ENCODE results near the gene APBA3. TPM values are rescaled to one million over a fixed set of nuclear protein-coding genes. Genes with fewer than 3 reads are reported as not detected.
A peak's percentile ranks its signal among the peaks of the same experiment; 100 is the strongest.

The APBA3 gene, protein sequence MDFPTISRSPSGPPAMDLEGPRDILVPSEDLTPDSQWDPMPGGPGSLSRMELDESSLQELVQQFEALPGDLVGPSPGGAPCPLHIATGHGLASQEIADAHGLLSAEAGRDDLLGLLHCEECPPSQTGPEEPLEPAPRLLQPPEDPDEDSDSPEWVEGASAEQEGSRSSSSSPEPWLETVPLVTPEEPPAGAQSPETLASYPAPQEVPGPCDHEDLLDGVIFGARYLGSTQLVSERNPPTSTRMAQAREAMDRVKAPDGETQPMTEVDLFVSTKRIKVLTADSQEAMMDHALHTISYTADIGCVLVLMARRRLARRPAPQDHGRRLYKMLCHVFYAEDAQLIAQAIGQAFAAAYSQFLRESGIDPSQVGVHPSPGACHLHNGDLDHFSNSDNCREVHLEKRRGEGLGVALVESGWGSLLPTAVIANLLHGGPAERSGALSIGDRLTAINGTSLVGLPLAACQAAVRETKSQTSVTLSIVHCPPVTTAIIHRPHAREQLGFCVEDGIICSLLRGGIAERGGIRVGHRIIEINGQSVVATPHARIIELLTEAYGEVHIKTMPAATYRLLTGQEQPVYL
- total RNA-seq = 10 to 100 TPM in 6 of 10 donors, 1 to 10 TPM in 4; 7.4 to 16.6 (median 10.7) TPM
- polyA plus RNA-seq = 10 to 100 TPM; 20.0 to 22.6 TPM
- long read RNA-seq, donor 1, partial matches to known transcripts = 12 of 20 reads
- long read RNA-seq, donor 1, other reads (novel, unspliced or antisense) = 1 of 20 reads
- long read RNA-seq, donor 2, transcript APBA3-201 (11 exons, 2,075 nt) = major isoform, 6 of 22 reads
- long read RNA-seq, donor 2, partial matches to known transcripts = 12 of 22 reads
- long read RNA-seq, donor 2, other reads (novel, unspliced or antisense) = 3 of 22 reads
- long read RNA-seq, donor 3, transcript APBA3-201 (11 exons, 2,075 nt) = major isoform, 34 of 49 reads
- long read RNA-seq, donor 3, partial matches to known transcripts = 8 of 49 reads
- long read RNA-seq, donor 3, other reads (novel, unspliced or antisense) = 4 of 49 reads

DNA sequence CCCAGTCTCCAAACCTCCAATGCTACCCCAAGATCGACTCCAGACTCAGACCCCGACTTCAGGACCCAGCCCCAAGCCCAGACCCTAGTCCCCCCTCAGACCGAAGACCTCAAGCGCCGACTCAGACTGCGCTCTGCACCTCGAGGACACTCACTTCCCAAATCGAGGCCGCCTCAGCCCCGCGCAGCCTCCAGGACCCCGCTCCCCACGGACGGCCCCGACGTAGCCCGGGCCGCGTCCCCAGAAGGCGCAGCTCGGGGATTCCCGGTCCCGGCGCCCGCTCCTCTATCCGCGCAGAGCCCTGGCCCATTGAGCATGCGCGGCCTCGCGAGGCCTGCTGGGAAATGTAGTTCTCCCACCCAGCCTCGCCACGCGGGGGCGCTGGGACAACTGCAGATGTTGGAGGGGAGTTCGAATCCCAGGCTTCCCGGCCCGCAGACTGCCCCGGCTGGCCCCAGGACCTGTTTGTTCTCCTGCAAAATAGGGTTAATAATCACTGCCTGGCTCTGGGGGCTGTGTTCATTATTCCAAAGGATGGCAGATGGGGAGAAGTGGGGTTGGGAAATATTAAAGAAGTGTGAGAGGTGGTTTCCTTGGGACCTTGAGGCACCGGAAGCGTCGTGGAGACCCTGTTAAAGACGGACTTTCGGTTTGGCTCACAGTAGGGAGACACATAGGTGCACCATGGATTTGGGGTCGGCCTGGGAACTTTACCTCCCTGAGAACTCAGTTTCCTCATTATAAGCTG lies at the start of gene APBA3:
Gene APBA3, minus strand, starts transcription at position 311 of the 748 bp plus-strand sequence. CDS start 1,428 bp downstream, outside the sequence.
- Histone ChIP-seq H3K9me3 (no peaks in the 10 kb centered on the region), H3K4me3 (peak within 1 kb of the TSS; percentile 68 to 99 (median 91)), H3K4me1 (peaks cover 3 to 48% (median 35%) of the 10 kb centered on the region in 9 donors), H3K27ac (peak within 1 kb of the TSS; percentile 95 to 100 (median 97)), H3K36me3 (peaks cover 0 to 52% (median 32%) of the 10 kb centered on the region in 9 donors), H3K27me3 (no peaks in the 10 kb centered on the region)
- ATAC-seq (peak; percentile 41 to 70 (median 58)), DNase-seq (peak; percentile 90 to 96)
- WGBS, 2 donors = 3 to 5% methylated on average over 45 of the region's 45 CpGs
- intact Hi-C loops (cut with DNase I) = loop anchor here in 8 of 10 donors (2.0 to 10.0 kb wide), 8 partner anchors 61 to 226 kb away; partner anchors contain the start of genes DAPK3 (in 2 of the 8), EEF2 (in 1 of the 8) and PIP5K1C (in 1 of the 8)
- TF ChIP-seq CTCF (IDR thresholded peaks at IDR 0.05) = peak; percentile 47 to 91 (median 83)

DNA sequence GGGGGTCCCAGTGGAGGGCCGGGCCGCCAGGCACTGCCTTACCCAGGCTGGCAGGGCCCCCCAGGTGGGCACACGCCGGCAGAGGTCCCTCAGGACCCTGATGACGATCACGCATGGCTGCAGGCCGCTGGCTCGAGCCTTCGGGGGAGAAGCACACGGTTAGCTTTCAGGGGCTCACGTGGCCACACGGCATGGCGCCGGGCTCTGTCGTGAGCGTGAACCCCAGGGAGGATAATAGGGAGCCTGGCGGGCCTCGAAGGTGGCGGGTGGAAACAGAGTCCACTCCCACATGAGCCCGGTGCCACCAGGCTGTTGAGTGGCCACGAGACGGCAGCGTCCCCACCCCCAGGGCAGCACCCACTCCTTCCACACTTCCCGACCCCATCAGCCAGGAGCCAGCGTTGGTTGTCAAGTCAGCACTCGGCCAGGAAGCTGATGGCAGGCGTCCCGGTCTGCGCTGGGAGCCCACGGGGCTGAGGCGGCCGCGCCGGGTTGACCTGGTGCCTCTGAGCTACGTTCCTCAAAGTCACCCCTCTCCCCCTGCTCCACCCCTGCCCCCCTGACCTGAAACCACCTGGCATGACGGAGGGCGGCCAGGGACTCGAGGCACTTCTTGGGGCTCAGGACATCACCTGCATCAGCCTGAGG lies 49.3 kb upstream of the APBA3 start:
- ATAC-seq (peak in 3 of 8 donors; percentile 13 to 20 (median 16)), DNase-seq (no peak)
- intact Hi-C loops (cut with DNase I) = no loop called here
- TF ChIP-seq CTCF (IDR thresholded peaks at IDR 0.05) = no peak
- peaks cover 0 to 10% (median 0%) of the 10 kb centered on the region in 7 donors for H3K27me3 ChIP-seq
- H3K4me3 ChIP-seq = no peak overlapping the region
- H3K36me3 ChIP-seq = no peaks in the 10 kb centered on the region
- H3K4me1 ChIP-seq = peaks cover 7 to 39% (median 19%) of the 10 kb centered on the region in 9 donors
- H3K9me3 ChIP-seq = no peaks in the 10 kb centered on the region
- 69 to 77% methylated on average over 38 of the region's 38 CpGs for WGBS, 2 donors
- peak overlapping the region in 4 of 10 donors; percentile 15 to 79 (median 36) for H3K27ac ChIP-seq

DNA sequence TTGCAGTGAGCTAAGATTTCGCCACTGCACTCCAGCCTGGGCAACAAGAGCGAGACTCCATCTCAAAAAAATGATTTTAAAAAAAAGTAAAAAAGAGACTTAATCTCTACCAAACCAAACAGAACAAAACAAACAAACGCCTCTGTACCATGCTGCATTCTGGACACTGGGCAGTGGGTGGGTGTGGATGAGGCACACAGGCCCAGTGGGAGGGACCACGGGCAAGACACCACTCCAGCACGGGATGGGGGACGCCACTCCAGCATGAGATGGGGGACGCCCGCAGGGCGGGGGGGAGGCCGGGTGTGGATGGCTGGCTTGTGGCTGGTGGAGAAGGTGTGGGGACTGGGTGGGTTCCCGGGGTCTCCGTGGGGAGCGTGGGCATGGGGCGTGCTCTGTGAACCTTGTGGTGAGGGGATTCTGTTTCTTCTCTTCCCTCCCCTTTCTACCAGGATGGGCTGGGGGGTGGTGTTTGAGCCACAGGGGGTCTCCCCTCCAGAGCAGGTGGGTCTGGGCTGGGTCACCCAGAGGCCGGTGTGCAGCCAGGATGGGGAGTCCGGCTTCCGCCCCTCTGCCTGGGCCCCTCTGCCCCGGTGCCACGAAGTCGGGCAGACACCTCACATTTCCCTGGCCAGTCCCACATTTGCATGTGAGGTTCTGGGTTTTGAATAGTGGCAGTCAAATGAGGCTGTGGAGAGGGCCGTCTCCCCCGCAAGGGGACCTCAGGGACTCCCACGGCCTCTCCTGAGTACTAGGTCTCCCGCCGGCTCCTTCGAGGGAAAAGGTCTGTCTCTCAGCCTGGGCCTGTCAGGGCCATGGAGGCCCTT lies 48.6 kb upstream of the APBA3 start:
- peak overlapping the region in 3 of 10 donors; percentile 15 to 79 (median 38) for H3K27ac ChIP-seq

More for the DNA sequence above, 48.6 kb upstream of the APBA3 start:
- intact Hi-C loops (cut with DNase I) = no loop called here
- Histone ChIP-seq H3K9me3 (no peaks in the 10 kb centered on the region), H3K27me3 (peaks cover 0 to 10% (median 0%) of the 10 kb centered on the region in 7 donors), H3K36me3 (no peaks in the 10 kb centered on the region), H3K4me1 (peaks cover 7 to 39% (median 19%) of the 10 kb centered on the region in 9 donors), H3K4me3 (no peak overlapping the region)
- 80 to 81% methylated on average over 26 of the region's 26 CpGs for WGBS, 2 donors
- TF ChIP-seq CTCF (IDR thresholded peaks at IDR 0.05) = no peak
- ATAC-seq = no peak
- DNase-seq = no peak
